HG03565 (cell line): ENCODE results near the gene UBASH3A.

ENCODE experiments used
- ATAC-seq: cut with Tn5 transposase; IDR thresholded peaks from one replicate; pipeline ENCODE4 v1.9.1; 2021; ENCODE audit warnings: mild to moderate bottlenecking, moderate library complexity; ENCODE audit not compliant: unreplicated experiment

Gene UBASH3A

GRCh38 chr21:42486072-42486471, 82.4 kb downstream of the UBASH3A start:
- ATAC-seq: no peak

DNA sequence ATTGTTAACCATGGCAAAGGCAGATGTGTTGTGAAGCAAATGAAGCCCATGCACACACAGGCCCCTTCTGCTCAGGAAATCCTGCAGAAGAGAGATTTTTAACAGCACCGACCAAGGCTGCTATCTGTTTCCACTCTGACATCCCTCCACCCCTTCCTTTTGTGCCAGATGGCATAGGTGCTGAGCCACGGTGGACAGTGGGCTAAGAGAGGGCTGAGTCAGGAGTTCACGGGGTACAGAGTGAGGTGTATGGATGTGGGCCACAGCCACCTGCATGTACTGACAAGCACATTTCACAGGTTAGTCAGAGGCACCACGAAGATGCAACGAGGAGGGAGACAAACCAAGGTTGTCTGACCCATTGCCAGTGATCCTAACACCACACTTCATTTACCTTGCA, 82.8 kb downstream of the UBASH3A start:
- no peak for ATAC-seq

- ATAC-seq: no peak
Observed at GRCh38 chr21:42489006-42489563, 85.4 kb downstream of the UBASH3A start.

- ATAC-seq: no peak
Observed at GRCh38 chr21:42489991-42490390, 86.3 kb downstream of the UBASH3A start.

DNA sequence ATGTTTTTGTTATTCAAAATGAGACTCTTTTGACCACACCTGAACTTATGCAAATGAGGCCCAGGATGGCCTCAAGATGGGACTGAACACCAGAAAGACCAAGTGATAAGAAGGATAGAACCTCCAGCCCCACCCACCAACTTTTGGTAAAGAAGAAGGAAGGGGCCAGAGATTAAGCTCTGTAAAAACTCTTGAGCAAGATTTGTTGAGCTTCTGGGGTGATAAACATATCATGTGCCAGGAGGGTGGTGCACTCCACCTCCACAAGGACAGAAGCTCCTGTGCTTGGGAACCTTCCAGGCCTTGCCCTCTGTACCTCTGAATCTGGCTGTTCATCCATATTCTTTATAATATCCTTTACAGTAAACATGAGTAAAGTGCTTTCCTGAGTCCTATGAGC, 87.0 kb downstream of the UBASH3A start:
- no peak for ATAC-seq

GRCh38 chr21:42491328-42491727, 87.6 kb downstream of the UBASH3A start:
- no peak for ATAC-seq

- ATAC-seq: no peak
Observed at GRCh38 chr21:42492201-42492600, 88.5 kb downstream of the UBASH3A start.

DNA sequence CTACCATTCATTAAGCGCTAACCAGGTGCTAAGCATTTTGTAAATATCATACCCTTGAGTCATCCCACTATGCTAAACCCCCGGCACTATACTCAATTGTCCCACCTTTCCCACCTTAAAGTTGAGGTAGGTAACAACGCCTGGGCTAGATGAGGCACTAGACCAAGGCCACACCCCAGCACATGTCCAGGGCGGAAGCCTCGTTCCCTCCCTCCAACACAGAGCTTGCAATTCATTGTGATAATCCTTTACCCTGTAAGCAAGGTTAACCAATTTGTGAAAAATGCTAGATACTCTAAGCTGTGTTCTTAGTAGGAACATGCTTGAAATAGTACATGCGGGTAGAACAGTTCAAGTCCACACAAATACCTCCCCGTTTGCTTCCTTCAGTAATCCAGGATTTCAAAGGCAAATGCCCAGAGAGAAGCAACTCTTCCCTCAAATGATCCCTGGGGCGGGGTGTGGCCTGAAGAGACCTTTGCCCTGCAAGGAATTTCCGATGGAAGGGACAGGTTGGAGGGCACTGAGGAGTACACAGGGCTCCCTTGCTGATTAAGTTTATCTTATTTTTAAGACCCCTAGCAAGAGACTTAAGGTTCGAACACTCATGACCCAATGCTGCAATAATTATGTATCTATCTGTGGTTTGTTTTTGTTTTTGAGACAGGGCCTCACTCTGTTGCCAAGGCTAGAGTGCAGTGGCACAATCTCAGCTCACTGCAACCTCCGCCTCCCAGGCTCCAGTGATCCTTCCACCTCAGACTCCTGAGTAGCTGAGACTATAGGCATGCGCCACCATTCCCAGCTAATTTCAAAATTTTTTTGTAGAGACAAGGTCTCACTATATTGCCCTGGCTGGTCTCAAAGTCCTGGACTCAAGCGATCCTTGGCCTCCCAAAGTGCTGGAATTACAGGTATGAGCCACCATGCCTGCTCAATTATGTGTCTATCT, 89.7 kb downstream of the UBASH3A start:
- no peak for ATAC-seq

- no peak for ATAC-seq
Observed at GRCh38 chr21:42495027-42495426, 91.3 kb downstream of the UBASH3A start.

GRCh38 chr21:42495765-42496119, 92.0 kb downstream of the UBASH3A start:
- ATAC-seq: no peak

GRCh38 chr21:42496120-42496838, 92.6 kb downstream of the UBASH3A start, which contains the start of gene RSPH1:
Gene RSPH1 (minus strand): TSS chr21:42496224. CDS start chr21:42496186, 38 bp downstream.
- ATAC-seq: peak; percentile 96

DNA sequence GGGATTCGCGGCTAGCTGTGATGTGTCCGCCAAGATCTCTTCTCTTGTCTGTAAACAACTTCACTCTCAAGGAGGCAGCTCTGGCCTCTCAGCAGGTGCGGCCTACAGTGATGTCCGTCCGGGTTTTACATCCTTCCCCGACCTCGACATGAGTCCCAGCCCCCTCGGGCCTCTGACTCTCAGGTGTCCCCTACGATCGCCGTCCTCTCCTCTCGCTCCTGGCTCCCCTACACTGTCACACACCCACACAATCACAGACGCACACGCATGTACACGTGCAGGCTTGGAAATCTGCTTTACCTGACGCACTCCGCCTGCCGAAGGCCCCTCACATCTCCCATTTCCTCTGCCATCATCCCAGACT, 93.1 kb downstream of the UBASH3A start:
- ATAC-seq: no peak
